NOMO-1 treated with DMSO at 0.1 percent for 48 hours (cell line): Measurements from ENCODE around the gene RGS16.

Experiments
- DNase-seq: peaks from one replicate; lab custom pipeline; 2025; ENCODE audit not compliant: unreplicated experiment; lab: John Stamatoyannopoulos, UW

The RGS16 gene

GRCh38 chr1:182610606-182611194 is 6.5 kb upstream of the RGS16 start:
- no peak for DNase-seq

DNA sequence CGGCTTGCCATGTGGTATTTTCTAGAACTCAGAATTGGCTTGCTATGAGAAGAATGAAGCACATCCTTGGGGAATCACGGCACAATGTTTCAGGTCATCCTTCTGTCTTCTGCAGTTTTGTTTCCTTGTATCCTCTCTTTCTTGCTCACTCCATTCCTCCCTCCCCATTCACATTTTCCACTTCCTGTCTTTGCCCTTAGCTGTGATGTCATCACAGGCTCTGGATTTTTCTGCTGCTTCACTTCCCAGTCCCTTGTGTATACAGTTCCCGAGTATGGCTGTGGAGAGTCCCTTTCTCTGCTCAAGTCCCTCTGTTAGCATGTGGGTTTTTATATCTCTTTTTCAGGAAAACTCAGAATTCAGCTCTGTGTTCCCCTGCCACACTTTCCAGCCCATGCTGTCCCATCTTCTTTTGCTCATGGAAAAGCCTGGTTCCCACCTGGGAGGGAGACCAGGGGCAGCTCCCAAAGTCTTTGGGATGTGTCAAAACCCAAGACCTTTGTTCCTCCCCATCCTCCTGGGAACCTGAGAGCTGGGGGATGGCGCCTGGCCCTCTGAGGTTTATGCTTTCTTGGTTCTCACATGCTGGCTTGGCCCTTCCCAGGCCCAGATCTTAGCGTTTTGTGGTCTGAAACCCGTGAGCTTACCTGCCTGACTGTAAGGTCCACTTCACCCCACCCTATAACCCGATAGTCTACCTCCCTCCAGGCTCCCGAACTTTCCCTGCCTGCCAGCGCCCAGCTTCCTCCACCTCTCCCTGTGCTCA is 4.8 kb upstream of the RGS16 start:
- no peak for DNase-seq

DNA sequence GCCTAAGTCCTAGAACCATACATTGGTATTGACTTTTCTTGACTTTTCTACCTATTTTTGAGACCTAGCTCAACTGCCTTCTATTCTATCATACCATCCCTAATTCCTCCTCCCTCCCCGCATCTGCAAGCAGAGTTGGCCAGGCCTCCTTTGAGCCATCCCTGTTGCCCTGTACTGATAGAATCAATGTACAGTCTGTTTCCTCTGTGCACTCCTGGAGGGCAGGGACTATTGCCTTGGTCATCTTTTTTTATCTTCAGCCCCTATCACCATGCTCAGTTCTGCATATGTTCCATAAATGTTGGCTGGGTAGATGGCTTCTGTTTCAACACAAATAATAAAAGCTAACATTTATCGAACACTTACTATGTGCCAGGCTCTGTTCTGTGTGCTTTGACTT is 4.0 kb upstream of the RGS16 start:
- no peak for DNase-seq

GRCh38 chr1:182607566-182607965 is 3.4 kb upstream of the RGS16 start:
- DNase-seq, result no peak

DNA sequence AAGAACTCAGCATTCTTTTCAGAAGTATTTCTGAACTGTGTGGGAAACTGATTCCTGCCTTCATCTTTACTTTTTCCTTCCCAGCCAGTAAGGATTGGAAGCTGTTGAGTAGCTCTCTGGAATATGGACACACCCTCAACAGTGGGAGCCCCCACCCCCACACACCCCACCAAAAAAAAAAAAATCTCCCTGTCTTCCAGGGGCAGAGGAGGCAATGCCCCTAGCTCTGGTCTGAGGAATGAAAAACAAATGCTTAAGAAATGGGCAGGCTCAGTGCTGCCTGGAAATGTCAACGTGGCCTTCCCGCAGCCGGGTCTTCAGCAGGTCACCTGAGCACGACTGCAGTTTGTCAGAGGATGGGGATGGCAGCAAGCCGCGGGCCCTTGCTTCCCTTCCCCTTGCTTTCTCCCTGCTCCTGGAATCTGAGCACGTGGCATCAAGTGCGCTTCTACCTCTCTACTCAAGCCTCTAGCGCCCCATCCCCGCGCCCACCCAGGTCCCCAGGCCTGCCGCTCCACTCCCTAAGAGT is 479 bp downstream of the RGS16 start:
- no peak for DNase-seq

DNA sequence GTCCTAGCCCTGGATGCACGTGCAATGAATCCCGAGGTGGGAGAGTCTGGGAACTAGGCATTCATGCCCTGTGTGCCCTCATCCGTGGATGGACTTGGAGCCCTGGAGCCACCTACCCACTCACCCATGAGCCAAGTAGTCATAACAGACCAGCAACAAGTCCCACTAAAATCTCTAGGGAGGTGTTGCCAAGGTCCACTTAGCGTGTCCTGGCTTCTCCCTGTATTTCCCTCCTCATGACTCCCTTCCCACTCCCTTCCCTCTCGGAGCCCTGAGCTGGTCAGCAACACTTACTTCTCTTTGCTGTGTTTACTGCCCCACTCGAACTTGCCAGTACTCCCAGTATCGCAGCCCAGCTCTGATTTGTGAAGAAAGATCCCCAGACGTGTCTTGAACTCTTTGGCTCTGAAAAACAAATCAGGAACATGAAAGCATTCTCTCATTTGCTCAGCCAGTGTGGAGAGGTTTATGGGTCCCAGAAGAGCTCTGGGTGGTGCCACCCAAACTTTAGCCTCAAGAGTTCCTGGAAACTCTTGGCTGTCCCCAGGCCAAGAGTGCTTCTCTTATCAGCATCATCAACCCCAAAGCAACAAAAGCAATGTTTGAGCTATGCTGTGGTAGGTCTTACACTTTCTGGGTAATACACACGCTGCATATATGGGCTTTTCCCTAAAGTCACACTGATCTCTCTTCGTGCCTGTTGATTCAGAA is 1.1 kb downstream of the RGS16 start:
- no peak for DNase-seq

DNA sequence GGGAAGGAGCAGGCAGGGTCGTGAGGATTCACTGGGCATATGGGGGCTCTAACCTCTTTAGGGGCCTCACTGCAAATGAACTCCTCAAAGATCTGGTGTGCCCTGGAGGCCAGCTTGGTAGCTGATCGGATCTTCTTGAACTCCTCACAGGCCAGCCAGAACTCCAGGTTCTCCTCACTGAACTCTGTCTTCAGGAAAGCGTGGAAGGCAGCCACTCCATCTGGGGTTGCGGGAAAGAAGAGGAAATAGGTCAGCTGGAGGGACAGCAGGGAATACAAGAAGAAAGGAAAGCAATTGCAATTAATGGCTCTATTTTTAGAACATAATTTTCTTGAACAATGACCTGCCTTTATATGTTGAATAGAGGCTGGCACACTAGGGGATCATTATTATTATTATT is 2.3 kb downstream of the RGS16 start:
- no peak for DNase-seq

DNA sequence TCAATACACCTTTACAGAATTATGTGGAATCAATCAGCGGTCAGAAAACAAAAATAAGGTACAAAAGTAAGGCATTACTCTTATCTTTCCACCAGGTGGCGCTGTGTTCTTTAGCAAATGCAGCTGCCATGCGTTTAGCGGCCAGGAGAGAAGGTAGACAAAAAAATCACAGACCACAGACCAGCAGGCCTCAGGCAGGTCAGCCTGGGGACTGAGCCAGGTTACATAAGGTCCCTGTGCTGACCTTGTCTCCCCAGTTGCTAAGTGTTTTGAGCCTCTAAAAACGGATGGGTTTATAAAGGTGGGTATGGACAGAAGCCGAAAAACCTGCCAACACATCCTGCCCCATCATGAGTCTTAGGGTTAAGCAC is 2.8 kb downstream of the RGS16 start:
- DNase-seq, result peak; percentile 67

DNA sequence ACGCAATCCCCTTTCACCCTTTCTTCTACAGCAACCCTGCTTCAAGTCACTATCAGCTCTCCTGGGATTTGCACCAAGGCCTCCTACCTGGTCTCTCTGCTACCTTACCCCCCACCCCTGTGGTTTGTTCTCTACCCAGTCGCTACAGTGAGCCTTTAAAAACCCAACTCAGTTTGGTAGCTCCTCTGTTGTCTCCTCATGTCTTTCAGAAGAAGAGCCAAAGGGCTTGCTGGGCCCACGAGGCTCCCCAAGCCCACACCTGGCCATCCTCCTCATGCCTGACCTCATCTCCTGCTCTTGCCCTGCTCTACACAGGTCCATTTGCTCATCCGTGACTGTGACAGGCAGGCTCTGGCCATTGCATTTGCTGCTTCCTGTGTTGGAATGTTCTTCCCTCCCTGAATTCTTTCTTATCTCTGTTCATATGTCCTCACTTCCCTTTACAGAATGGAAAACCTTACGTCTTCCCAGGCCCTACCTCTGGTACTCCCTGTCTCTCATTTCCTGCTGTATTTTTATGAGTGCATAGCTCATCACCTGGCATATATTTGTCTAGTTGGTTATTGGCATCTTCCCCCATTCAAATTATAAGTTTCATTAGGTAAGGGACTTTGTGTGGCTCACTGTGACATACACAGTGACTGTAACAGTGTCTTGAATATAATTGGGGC is 3.3 kb downstream of the RGS16 start:
- no peak for DNase-seq

GRCh38 chr1:182600036-182600713 is 4.0 kb downstream of the RGS16 start:
- no peak for DNase-seq

GRCh38 chr1:182599339-182599738 is 4.8 kb downstream of the RGS16 start:
- no peak for DNase-seq

DNA sequence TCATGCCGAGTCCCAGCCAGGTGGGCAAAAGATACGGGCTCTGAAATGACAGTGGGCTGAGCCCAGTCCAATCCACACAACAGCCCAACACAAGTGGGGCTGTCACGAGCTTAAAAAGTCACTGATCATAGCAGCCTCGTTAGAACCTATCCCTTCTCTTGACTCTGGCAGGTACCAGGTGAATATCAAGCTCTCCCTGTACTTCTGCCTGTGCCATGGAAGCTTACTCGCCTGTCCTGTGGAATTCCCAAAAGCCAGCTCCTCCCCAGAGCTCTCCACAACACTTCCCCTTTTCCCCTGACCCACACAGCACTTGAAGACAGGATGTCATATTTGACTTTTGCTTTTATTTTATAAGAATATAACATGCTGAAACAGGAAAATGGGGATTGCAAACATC is 5.9 kb downstream of the RGS16 start:
- no peak for DNase-seq

- DNase-seq, result no peak
Measured at GRCh38 chr1:182596934-182597333, 7.3 kb downstream of the RGS16 start.

GRCh38 chr1:182595641-182596240 is 8.4 kb downstream of the RGS16 start:
- DNase-seq, result peak; percentile 46

GRCh38 chr1:182589931-182590330 is 14.3 kb downstream of the RGS16 start:
- DNase-seq, result no peak

GRCh38 chr1:182589520-182589919 is 14.7 kb downstream of the RGS16 start:
- no peak for DNase-seq

DNA sequence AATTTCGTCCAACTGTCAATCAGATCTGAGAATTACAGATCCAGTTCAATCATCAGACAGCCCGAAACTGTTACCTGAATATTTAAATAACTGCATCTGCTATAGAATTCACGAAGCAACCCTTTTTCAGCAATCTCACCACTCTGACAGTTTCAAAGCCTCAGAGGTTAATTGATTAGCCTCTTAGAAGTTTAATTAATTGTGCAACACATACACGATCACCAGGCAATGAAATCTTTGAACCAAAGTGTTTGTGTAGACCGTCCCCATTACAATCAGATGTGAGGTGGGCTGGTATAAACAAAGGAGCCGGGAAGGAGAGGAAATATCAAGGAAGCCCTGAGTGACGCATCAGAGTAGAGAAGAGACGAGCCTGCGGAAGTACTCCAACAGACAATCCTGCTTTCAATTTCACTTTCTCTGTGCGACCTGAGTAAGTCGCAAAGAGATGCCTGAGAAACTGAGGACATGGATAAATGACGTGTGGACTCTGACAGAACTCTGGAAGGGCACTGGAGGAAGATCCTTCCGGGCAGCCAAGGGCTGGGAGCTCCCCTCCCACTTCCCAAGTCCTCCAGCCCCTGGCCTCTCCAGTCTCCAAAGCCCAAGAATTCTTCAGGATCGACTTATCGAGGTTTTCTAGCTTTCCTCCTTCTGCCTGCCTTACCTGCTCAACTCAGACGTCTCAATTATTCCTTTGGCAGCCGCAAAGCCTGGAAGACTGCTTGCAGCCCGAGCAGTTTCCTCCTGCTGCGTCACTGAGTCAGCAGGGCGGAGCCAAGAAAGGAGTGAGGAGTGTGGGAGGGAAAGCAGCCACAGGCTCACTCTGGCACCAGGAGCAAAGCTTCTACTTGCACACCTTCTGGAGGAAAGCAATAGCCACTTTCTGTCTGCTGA is 15.4 kb downstream of the RGS16 start, which contains the start of gene RNASEL:
TSS of gene RNASEL (minus strand) at position 757 of the 897 bp plus-strand sequence. CDS start 2,450 bp downstream, outside the sequence.
- DNase-seq, result peak; percentile 58

- no peak for DNase-seq
Measured at GRCh38 chr1:182587666-182588499, 16.3 kb downstream of the RGS16 start.
